ENCODE results near the gene TCL1A.
"Not testable (repeated sequence)": the region's sequence is repeated elsewhere in the genome, so short reads cannot be mapped to it uniquely, and the experiment has no call there.

TCL1A gene, protein sequence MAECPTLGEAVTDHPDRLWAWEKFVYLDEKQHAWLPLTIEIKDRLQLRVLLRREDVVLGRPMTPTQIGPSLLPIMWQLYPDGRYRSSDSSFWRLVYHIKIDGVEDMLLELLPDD

DNA sequence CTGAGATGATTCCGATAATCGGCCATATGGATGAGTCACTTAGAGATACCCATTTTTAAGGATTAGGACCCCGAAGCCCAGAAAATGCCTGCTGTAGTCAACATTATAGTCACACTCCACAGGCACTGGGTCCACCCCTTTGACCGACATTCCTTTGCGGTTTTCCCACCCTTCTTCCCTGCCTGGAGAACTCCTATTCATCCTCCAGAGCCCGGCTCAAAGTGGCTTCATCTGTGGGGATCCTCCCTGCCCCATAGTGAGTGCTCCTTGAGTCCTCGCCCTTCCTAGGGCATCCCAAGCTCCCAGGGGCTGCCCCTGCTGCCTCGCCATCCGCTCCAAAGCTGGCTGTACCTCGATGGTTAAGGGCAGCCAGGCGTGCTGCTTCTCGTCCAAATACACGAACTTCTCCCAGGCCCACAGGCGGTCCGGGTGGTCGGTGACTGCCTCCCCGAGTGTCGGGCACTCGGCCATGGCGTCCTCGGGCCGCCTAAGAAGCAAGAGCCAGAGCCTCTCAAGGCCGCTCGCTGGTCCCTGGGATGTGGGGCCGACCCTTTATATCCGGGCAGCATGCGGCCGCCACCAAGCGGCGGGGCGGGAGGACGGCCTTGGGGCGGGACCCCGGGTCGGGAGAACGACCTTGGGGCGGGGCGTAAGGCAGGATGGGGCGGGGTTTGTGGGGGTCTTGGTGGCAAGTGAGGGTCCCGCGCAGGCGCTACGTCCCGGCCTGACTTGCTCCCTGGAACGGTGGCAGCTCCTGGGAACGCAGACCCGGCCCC lies at the start of gene TCL1A:
Gene TCL1A, minus strand, starts transcription at position 530 of the 776 bp plus-strand sequence. Its CDS starts 59 bp downstream, at position 471.
- DNase-seq: no peak

DNA sequence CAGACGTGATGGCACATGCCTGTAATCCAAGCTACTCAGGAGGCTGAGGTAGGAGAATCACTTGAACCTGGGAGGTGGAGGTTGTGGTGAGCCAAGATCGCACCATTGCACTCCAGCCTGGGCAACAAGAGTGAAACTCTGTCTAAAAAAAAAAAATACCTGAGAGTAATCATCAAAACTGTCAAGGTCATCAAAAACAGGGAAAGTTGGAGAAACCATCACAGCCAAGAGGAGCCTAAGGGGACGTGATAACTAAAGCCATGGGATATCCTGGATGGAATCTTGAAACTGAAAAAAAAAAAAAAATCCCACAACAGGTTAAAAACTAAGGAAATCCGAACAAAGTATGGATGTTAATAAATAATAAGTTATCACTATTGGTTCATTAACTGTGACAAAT lies 49.1 kb upstream of the TCL1A start:
- DNase-seq: not testable (repeated sequence)

- no peak for DNase-seq
Observed at GRCh38 chr14:95761436-95761835, 47.5 kb upstream of the TCL1A start.

GRCh38 chr14:95760596-95760995 lies 46.7 kb upstream of the TCL1A start:
- DNase-seq: no peak

- DNase-seq: no peak
Observed at GRCh38 chr14:95759941-95760340, 46.0 kb upstream of the TCL1A start.

GRCh38 chr14:95758331-95758730 lies 44.4 kb upstream of the TCL1A start:
- no peak for DNase-seq

GRCh38 chr14:95756751-95757150 lies 42.8 kb upstream of the TCL1A start:
- DNase-seq: no peak

DNA sequence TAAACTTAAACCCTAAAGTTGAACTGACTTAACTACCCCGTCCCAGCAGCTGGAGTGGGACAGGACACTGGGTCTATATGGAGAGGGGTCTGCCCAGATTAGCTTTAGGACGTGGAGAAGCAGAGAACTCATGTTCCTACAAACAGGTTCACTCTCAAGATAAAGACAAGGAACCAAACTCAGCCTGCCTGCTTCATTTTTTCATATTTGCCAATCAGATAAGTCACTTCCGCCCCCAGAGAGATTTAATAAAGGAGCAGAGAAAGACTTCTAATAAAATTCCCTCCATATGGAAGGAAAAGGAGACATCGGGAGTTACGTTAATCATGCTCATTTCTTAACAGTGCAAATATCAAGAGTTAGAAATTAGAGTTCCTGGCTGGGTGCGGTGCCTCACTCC lies 42.2 kb upstream of the TCL1A start:
- no peak for DNase-seq

DNA sequence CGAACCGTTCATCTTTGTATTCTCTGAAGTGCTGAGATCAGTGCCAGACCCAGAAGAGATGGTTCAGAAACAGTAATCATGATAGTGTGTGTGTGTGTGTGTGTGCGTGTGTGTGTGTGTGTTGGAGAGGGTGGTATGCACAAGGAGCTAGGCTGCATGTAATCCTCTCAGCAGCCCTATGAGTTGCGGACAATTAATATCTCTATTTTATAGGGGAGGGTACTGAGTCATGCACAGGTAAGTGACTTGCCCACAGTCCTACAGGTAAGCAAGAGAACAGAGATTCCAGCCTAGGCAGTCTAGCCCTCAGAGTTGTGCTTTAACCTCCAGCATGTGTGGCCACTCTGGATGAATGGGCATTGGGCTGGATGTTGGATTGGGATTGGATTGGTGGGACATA lies 27.9 kb upstream of the TCL1A start:
- DNase-seq: no peak

GRCh38 chr14:95741038-95741490 lies 27.1 kb upstream of the TCL1A start:
- peak; percentile 76 for DNase-seq

DNA sequence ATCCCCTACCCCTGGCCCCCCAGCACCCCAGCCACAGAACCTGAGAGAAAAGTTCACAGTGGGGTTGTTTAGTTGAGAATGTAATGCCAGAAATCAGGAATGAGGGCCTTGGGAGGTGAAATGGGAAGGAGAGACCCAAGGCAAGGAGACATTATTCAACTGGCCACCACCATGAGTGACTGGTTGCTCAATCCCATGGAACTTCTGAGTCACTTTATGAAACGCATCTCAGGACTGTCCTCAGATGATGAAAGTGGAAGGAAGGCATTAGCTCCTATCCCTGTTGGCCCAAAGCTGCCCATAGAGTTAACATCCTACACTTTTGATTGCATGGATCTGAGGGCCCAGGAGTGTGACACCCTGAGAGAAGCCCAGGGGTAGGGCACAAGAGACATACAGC lies 25.4 kb upstream of the TCL1A start:
- DNase-seq: no peak

DNA sequence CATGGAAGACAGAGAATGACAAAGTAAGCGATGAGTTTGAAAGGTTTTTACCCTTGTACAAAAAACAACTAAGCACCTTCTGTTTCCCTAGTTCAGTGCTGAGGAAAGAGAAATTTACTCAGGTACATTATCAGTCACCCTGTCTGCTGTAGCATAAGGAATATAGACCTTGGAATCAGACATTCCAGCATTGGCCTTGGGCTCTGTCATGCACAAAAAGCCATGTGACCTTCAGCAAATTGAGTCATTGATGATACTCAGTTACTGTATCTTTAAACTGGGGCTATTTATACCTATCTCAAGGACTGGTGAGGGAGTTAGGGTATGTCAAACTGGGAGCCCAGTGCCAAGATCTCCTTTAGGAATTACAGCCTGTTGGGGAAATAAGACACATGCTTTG lies 19.3 kb upstream of the TCL1A start:
- no peak for DNase-seq

GRCh38 chr14:95730126-95730525 lies 16.2 kb upstream of the TCL1A start:
- DNase-seq: no peak

DNA sequence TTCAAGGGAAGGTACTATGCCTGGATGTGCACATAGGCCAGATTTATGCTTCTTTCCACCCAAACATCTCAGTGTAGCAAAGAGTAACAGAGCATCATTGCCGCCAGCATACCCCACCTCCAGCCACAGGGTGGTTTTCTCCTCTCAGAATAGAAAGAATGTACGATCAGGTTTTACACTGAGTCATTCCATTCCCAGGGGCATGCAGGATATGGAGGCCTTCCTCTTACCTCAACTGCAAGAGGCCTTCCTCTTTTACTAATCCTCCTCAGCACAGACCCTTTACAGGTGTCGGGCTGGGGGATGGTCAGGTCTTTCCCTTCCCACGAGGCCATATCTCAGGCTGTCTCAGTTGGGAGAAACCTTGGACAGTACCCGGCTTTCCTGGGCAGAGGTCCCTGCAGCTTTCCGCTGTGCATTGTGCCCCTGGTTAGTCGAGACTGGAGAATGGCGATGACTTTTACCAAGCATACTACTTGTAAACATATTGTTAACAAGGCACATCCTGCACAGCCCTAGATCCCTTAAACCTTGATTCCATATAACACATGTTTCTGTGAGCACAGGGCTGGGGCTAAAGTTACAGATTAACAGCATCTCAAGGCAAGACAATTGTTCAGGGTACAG lies 15.6 kb upstream of the TCL1A start:
- not testable (repeated sequence) for DNase-seq

- DNase-seq: no peak
Observed at GRCh38 chr14:95727056-95727700, 13.3 kb upstream of the TCL1A start.

- DNase-seq: no peak
Observed at GRCh38 chr14:95725685-95726336, 11.9 kb upstream of the TCL1A start.

DNA sequence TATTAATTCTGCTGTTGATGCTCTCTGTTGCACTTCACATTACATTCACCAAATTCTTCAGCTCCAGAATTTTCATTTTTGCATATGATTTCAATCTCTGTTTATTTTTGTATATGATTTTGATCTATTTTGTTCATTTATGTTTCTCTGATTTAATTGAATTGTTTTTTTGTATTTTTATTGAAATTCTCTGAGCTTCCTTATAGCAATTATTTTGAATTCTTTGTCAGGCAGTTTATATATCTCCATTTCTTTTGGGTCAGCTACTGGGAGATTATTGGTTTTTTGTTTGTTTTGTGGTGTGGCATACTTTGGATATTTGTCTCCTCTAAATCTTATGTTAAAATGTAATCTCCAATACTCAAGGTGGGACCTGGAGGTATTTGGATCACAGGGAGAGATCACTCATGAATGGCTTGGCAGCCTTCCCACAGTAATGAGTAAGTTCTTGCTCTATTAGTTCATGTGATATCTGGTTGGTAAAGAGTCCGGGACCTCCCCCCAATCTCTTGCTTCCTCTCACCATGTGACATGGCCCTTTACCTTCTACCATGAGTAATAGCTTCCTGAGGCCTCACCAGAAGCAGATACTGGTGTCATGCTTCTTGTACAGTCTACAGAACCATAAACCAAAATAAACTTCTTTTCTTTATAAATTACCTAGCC lies 8.7 kb upstream of the TCL1A start:
- DNase-seq: no peak

DNA sequence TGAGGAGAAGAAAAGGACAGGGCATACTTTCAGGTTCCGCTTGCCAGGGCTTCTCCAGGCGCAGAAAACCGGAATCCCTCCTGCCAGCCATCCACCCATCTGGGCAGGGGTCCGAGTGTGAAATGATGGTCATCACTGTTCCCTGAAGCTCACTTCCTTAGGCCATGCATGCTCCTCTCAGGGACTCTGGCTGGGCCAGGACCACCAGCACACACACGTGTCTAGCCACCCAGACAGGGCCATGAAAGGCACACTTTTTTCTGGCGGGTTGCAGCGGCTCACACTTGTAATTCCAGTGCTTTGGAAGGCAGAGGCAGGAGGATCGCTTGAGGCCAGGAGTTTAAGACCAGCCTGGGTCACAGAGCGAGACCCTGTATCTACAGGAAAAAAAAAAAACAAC lies 1.5 kb downstream of the TCL1A start:
- DNase-seq: no peak

DNA sequence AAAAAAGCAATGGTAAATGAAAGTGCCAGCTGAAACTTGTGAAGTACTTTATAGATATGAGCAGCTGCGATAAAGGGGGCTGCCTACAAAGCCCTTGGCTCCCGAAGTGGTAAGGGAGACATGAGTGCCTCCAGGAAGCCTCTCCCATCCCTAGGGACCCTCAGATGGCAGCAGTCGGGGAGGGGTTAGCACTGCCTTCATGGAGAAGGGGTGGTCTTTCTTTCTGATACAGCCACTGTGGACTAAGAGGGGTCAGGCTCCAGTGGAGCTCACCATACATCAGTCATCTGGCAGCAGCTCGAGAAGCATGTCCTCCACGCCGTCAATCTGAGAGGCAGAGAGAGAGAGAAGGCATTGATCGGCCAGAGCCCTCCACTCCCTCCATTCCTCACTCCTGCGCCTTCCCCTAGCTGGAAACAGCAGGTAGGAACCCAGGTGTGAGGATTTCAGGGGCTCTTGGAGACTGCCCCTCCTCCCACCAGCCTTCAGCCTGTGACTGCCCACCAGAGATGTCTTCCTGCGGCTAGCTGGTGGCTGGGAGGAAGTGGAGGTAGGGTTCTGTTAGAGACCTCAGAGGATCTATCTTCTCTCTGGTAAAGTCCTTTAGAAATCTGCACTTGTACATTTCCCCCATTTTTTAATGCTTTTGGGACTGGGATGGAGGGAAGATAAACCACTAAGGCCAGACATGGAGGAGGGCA lies 2.3 kb downstream of the TCL1A start:
- no peak for DNase-seq

DNA sequence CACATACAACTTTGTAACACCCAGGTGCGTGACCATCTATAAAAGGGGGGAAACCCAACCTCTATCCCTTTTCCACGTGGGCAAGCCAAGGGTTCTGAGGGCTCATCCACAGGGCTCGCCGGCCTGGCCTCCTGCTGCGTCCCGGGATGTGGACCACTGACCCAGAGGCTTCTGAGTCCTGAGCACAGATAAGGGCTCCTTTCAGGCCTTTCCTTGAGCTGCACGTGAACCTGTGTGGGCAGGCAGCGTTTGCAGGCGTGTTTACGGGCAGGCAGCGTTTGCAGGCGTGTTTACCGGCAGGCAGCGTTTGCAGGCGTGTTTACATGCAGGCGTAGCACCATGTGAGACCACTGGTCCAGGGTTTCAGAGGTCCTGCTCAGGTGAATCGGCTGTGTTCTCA lies 3.8 kb downstream of the TCL1A start:
- no peak for DNase-seq

GRCh38 chr14:95707327-95707726 lies 6.6 kb downstream of the TCL1A start:
- DNase-seq: no peak

DNA sequence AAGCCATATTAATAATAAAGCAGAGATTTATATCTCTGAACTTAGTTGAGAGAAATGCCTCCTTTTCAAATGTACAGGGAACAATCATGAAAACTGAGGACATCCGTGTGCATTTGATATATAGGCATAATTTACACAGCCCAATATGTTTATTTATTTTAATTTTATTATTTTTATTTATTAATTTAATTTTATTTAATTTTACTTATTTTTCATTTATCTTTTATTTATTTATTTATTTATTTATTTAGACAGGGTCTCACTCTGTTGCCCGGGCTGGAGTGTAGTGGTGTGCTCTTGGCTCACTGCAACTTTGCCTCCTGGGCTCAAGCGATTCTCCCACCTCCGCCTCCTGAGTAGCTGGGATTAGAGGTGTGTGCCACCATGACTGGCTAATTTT lies 8.4 kb downstream of the TCL1A start:
- no peak for DNase-seq

Data from NCI-H1105 (cell line).